ENCODE data around the gene GSTP1.

Gene GSTP1

GRCh38 chr11:67564230-67564629, 19.4 kb upstream of the GSTP1 start:
- Histone ChIP-seq H3K4me2 (ENCODE audit: low read length) (no peak overlapping the region), H3K27ac (ENCODE audit: low read length) (no peak overlapping the region), H3K9me3 (ENCODE audit: insufficient read depth, low read length) (no peaks in the 10 kb centered on the region), H3K4me3 (ENCODE audit: low read length) (no peak overlapping the region), H3K79me2 (ENCODE audit: low read length) (no peaks in the 10 kb centered on the region), H3K4me1 (ENCODE audit: low read length) (peaks cover 40% of the 10 kb centered on the region), H3K27me3 (ENCODE audit: low read depth, low read length) (peaks cover 32% of the 10 kb centered on the region), H3K36me3 (replicated peaks; ENCODE audit: low read depth, low read length) (no peaks in the 10 kb centered on the region), H4K20me1 (ENCODE audit: insufficient read depth, low read length) (no peaks in the 10 kb centered on the region), H2AFZ (ENCODE audit: low read depth, low read length) (no peak overlapping the region), H3K9ac (ENCODE audit: low read length) (no peak overlapping the region)
- TF ChIP-seq EZH2phosphoT487 (IDR thresholded peaks at IDR 0.05; ENCODE audit: low read depth) (no peak), CTCF (IDR thresholded peaks at IDR 0.05; ENCODE audit: low read depth, low read length) (no peak)

GRCh38 chr11:67571443-67571842, 12.2 kb upstream of the GSTP1 start:
- H3K4me3 ChIP-seq (ENCODE audit: low read length), result no peak overlapping the region
- H4K20me1 ChIP-seq (ENCODE audit: insufficient read depth, low read length), result no peaks in the 10 kb centered on the region
- no peak overlapping the region for H3K4me2 ChIP-seq (ENCODE audit: low read length)
- H3K36me3 ChIP-seq (replicated peaks; ENCODE audit: low read depth, low read length), result no peaks in the 10 kb centered on the region
- H3K27ac ChIP-seq (ENCODE audit: low read length), result no peak overlapping the region
- TF ChIP-seq EZH2phosphoT487 (IDR thresholded peaks at IDR 0.05; ENCODE audit: low read depth) (no peak), CTCF (IDR thresholded peaks at IDR 0.05; ENCODE audit: low read depth, low read length) (no peak)
- H3K9me3 ChIP-seq (ENCODE audit: insufficient read depth, low read length), result no peaks in the 10 kb centered on the region
- no peak overlapping the region for H2AFZ ChIP-seq (ENCODE audit: low read depth, low read length)
- peaks cover 42% of the 10 kb centered on the region for H3K27me3 ChIP-seq (ENCODE audit: low read depth, low read length)
- no peaks in the 10 kb centered on the region for H3K79me2 ChIP-seq (ENCODE audit: low read length)
- H3K4me1 ChIP-seq (ENCODE audit: low read length), result peaks cover 6% of the 10 kb centered on the region
- no peak overlapping the region for H3K9ac ChIP-seq (ENCODE audit: low read length)

- Histone ChIP-seq H3K4me1 (ENCODE audit: low read length) (peaks cover 6% of the 10 kb centered on the region), H3K4me3 (ENCODE audit: low read length) (no peak overlapping the region), H4K20me1 (ENCODE audit: insufficient read depth, low read length) (no peaks in the 10 kb centered on the region), H3K4me2 (ENCODE audit: low read length) (no peak overlapping the region), H3K27me3 (ENCODE audit: low read depth, low read length) (peaks cover 48% of the 10 kb centered on the region), H2AFZ (ENCODE audit: low read depth, low read length) (no peak overlapping the region), H3K27ac (ENCODE audit: low read length) (no peak overlapping the region), H3K79me2 (ENCODE audit: low read length) (no peaks in the 10 kb centered on the region), H3K9ac (ENCODE audit: low read length) (no peak overlapping the region), H3K9me3 (ENCODE audit: insufficient read depth, low read length) (no peaks in the 10 kb centered on the region), H3K36me3 (replicated peaks; ENCODE audit: low read depth, low read length) (no peaks in the 10 kb centered on the region)
- TF ChIP-seq CTCF (IDR thresholded peaks at IDR 0.05; ENCODE audit: low read depth, low read length), result no peak
- TF ChIP-seq EZH2phosphoT487 (IDR thresholded peaks at IDR 0.05; ENCODE audit: low read depth), result no peak
Observed at GRCh38 chr11:67572305-67572704, 11.3 kb upstream of the GSTP1 start.

- no peak overlapping the region for H3K27ac ChIP-seq (ENCODE audit: low read length)
- H3K4me3 ChIP-seq (ENCODE audit: low read length), result peak overlapping the region; percentile 44
- no peaks in the 10 kb centered on the region for H3K79me2 ChIP-seq (ENCODE audit: low read length)
- peaks cover 51% of the 10 kb centered on the region for H3K27me3 ChIP-seq (ENCODE audit: low read depth, low read length)
- peaks cover 6% of the 10 kb centered on the region for H3K4me1 ChIP-seq (ENCODE audit: low read length)
- peak overlapping the region; percentile 55 for H3K4me2 ChIP-seq (ENCODE audit: low read length)
- no peaks in the 10 kb centered on the region for H3K9me3 ChIP-seq (ENCODE audit: insufficient read depth, low read length)
- no peak overlapping the region for H3K9ac ChIP-seq (ENCODE audit: low read length)
- no peaks in the 10 kb centered on the region for H3K36me3 ChIP-seq (replicated peaks; ENCODE audit: low read depth, low read length)
- no peaks in the 10 kb centered on the region for H4K20me1 ChIP-seq (ENCODE audit: insufficient read depth, low read length)
- no peak overlapping the region for H2AFZ ChIP-seq (ENCODE audit: low read depth, low read length)
- TF ChIP-seq CTCF (IDR thresholded peaks at IDR 0.05; ENCODE audit: low read depth, low read length), result peak; percentile 69
- TF ChIP-seq EZH2phosphoT487 (IDR thresholded peaks at IDR 0.05; ENCODE audit: low read depth), result no peak
Observed at GRCh38 chr11:67572747-67573419, 10.7 kb upstream of the GSTP1 start.
